H1 (cell line): ENCODE results near the gene KDM2A. TPM values are rescaled to one million over a fixed set of nuclear protein-coding genes. Genes with fewer than 3 reads are reported as not detected.

Experiments
- KDM1A ChIP-seq: fragments of 200-600, 300-600 bp; sonication (generic); IDR thresholded peaks from 2 replicates; pipeline ENCODE4 v1.7.1; 2016; ENCODE audit warnings: mild to moderate bottlenecking, low read length, borderline replicate concordance
- polyA plus RNA-seq, 7 experiments: library from polyadenylated mRNA; depleted of rRNA in 3 of 7; stranded (reverse) in 5 of 7; unstranded in 2 of 7; fragments of >200 nt in 5 of 7; fragments of 200-250 nt in 2 of 7; gene quantifications; 1 replicate in 5 of 7; 2 replicates in 1 of 7; 4 replicates in 1 of 7; pipeline versions ENCODE4 v1.2.1 to v1.2.3, GENCODE V29; 2011 to 2013; ENCODE audit warnings: missing spikeins in 2 of 7, mixed read lengths in 2 of 7
- total RNA-seq: library from RNA; stranded (reverse); fragmentation: NEBNext Ultra II Directional; extraction: Animal tissue kit (Norgen Biotek cat#: 25700); gene quantifications from 2 replicates; pipeline ENCODE4 v1.2.1, GENCODE V29; 2021

Gene KDM2A
- total and polyA plus RNA-seq, 2 of the 8 experiments (the other 6 are each of a cell fraction or from before 2014, with no cell fraction given), result 55.4 to 66.2 TPM

DNA sequence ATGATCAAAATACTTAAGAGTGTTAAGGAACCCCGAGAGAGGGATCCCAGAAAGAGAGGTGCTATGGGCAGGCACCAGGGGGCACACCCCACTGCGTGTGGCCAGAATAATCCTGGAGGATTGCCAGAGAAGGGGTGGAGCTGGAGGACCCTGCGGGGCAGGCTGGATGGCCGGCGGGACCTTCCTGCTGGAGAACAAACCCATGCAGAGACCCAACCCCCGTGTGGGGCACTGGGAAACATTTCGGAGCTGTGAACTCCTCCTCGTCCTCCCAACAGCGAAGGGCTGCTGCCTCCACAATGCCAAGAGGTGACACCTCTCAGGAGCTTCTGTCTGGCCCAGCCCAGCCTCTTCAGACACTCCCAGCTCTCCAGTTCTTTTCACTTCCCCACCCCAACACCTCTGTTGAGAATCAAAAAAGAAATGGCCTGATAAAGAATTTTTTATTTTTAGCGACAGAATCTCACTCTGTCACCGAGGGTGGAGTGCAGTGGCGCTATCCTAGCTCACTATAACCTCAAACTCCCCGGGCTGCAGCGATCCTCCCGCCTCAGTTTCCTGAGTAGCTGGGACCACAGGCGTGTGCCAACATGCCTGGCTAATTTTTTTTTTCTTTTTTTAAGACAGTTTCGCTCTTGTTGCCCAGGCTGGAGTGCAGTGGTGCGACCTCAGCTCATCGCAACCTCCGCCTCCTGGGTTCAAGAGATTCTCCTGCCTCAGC lies 36.8 kb upstream of the KDM2A start (continued):
- TF ChIP-seq KDM1A, result 0 out of 2 replicates have a peak, but pooled peaks have one; percentile 28
